H1 (cell line): Measurements from ENCODE around the gene IL9. TPM values are rescaled to one million over a fixed set of nuclear protein-coding genes. Genes with fewer than 3 reads are reported as not detected.

Source experiments
- CTCF ChIA-PET: fragments of 300-600 bp; sonication (Branson Sonifier 250); formaldehyde crosslinking; loops from one replicate; lab custom pipeline; 2021; ENCODE audit not compliant: partially characterized antibody; lab: Charles Lee
- POLR2A ChIA-PET: fragments of 300-600 bp; sonication (Branson Sonifier 250); formaldehyde crosslinking; loops from one replicate; lab custom pipeline; 2021; ENCODE audit warnings: inconsistent platforms; ENCODE audit not compliant: partially characterized antibody; lab: Charles Lee
- DNase-seq, 2 experiments: peaks; one replicate each; pipeline versions ENCODE4 v3.0.0 to v3.0.0-alpha.2; 2010 to 2022; ENCODE audit warnings: low spot score in 2 of 2, low read depth in 1 of 2, mixed read lengths in 1 of 2
- FAIRE-seq: peaks from 2 replicates; lab custom pipeline; 2011; peaks lifted over from hg19 to GRCh38; lab: Jason Lieb, UNC
- H2AFZ ChIP-seq: 2 replicates; pipeline ENCODE4 v1.8.1; 2012; ENCODE audit warnings: low read length, inconsistent platforms
- H2AK5ac ChIP-seq: 2 replicates; pipeline ENCODE4 v1.6.1; 2013; ENCODE audit warnings: low read depth, low read length
- H2BK120ac ChIP-seq: replicated peaks from 2 replicates; pipeline ENCODE3; 2013; ENCODE audit warnings: low read depth, low read length, inconsistent platforms
- H2BK12ac ChIP-seq: 2 replicates; pipeline ENCODE4 v1.6.1; 2013; ENCODE audit warnings: low read depth, low read length
- H2BK15ac ChIP-seq: 2 replicates; pipeline ENCODE4 v1.6.1; 2013; ENCODE audit warnings: low read length
- H2BK20ac ChIP-seq: 2 replicates; pipeline ENCODE4 v1.6.1; 2013; ENCODE audit warnings: low read length
- H2BK5ac ChIP-seq: 2 replicates; pipeline ENCODE4 v1.6.1; 2013; ENCODE audit warnings: low read depth, low read length
- H3K14ac ChIP-seq: 2 replicates; pipeline ENCODE4 v1.6.1; 2013; ENCODE audit warnings: inconsistent platforms; ENCODE audit not compliant: insufficient read length
- H3K18ac ChIP-seq: 2 replicates; pipeline ENCODE4 v1.6.1; 2013; ENCODE audit warnings: low read length; ENCODE audit errors: extremely low read depth
- H3K23ac ChIP-seq: 2 replicates; pipeline ENCODE4 v1.6.1; 2013; ENCODE audit warnings: inconsistent platforms; ENCODE audit not compliant: insufficient read length
- H3K23me2 ChIP-seq: 2 replicates; pipeline ENCODE4 v1.6.1; 2013; ENCODE audit warnings: low read depth, low read length
- H3K27ac ChIP-seq: 2 replicates; pipeline ENCODE4 v1.6.1; 2011; ENCODE audit warnings: low read depth, low read length, inconsistent platforms
- H3K27me3 ChIP-seq, 4 experiments: replicated peaks in 1 of 4; 1 replicate in 1 of 4; 2 replicates in 3 of 4; pipeline versions ENCODE4 v1.6.1 to v1.8.1; 2011 to 2013; ENCODE audit warnings: low read length in 3 of 4, mild to moderate bottlenecking in 3 of 4, inconsistent platforms in 2 of 4, mixed read lengths in 2 of 4, moderate library complexity in 1 of 4; ENCODE audit not compliant: control insufficient read depth in 3 of 4, insufficient read depth in 3 of 4; ENCODE audit errors: extremely low read depth in 1 of 4
- H3K36me3 ChIP-seq, 4 experiments: 2 replicates each; pipeline versions ENCODE4 v1.6.1 to v1.8.1; 2011 to 2013; ENCODE audit warnings: mild to moderate bottlenecking in 4 of 4, low read length in 3 of 4, moderate library complexity in 2 of 4, control low read depth in 1 of 4, inconsistent platforms in 1 of 4; ENCODE audit not compliant: insufficient read depth in 4 of 4, control insufficient read depth in 2 of 4
- H3K4ac ChIP-seq: replicated peaks from 2 replicates; pipeline ENCODE3; 2013; ENCODE audit warnings: low read length, low read depth, mixed read lengths, inconsistent platforms; ENCODE audit not compliant: insufficient read length
- H3K4me1 ChIP-seq, 4 experiments: replicated peaks in 1 of 4; 1 replicate in 1 of 4; 2 replicates in 3 of 4; pipeline versions ENCODE4 v1.6.1 to v1.8.1; 2011 to 2013; ENCODE audit warnings: low read length in 3 of 4, inconsistent platforms in 2 of 4, mixed read lengths in 1 of 4; ENCODE audit not compliant: insufficient read depth in 4 of 4, control insufficient read depth in 3 of 4
- H3K4me2 ChIP-seq, 2 experiments: 2 replicates each; pipeline versions ENCODE4 v1.6.1 to v1.8.1; 2011 to 2013; ENCODE audit warnings: low read depth in 2 of 2, low read length in 2 of 2, control low read depth in 1 of 2, inconsistent platforms in 1 of 2, mild to moderate bottlenecking in 1 of 2; ENCODE audit not compliant: insufficient read depth in 1 of 2
- H3K4me3 ChIP-seq, 4 experiments: fragments of 200-600, 300-600 bp in 1 of 4; sonication (generic), shearing (Covaris generic), sonication (Bioruptor Twin) in 1 of 4; 2 replicates each; pipeline versions ENCODE4 v1.5.1 to v1.8.1; 2011 to 2016; ENCODE audit warnings: low read length in 4 of 4, low read depth in 3 of 4, control low read depth in 2 of 4, inconsistent platforms in 2 of 4, mild to moderate bottlenecking in 2 of 4, mixed read lengths in 1 of 4, moderate library complexity in 1 of 4; ENCODE audit not compliant: insufficient read depth in 2 of 4; ENCODE audit errors: extremely low read depth in 1 of 4
- H3K56ac ChIP-seq: replicated peaks from 2 replicates; pipeline ENCODE3; 2013; ENCODE audit warnings: low read depth, mild to moderate bottlenecking, mixed read lengths, low read length, inconsistent platforms; ENCODE audit not compliant: insufficient read length
- H3K79me1 ChIP-seq: 2 replicates; pipeline ENCODE4 v1.6.1; 2013; ENCODE audit warnings: low read depth, low read length, control low read depth
- H3K79me2 ChIP-seq, 2 experiments: 2 replicates each; pipeline versions ENCODE4 v1.6.1 to v1.8.1; 2012 to 2013; ENCODE audit warnings: low read length in 2 of 2, mild to moderate bottlenecking in 2 of 2, inconsistent platforms in 1 of 2; ENCODE audit not compliant: insufficient read depth in 2 of 2, control insufficient read depth in 1 of 2
- H3K9ac ChIP-seq, 4 experiments: replicated peaks in 1 of 4; 1 replicate in 1 of 4; 2 replicates in 3 of 4; pipeline versions ENCODE4 v1.6.1 to v1.8.1; 2011 to 2013; ENCODE audit warnings: low read depth in 3 of 4, low read length in 3 of 4, control low read depth in 2 of 4, mild to moderate bottlenecking in 2 of 4, moderate library complexity in 2 of 4, inconsistent platforms in 1 of 4; ENCODE audit errors: extremely low read depth in 1 of 4
- H3K9me3 ChIP-seq, 2 experiments: 2 replicates each; pipeline versions ENCODE4 v1.6.1 to v1.8.1; 2012 to 2013; ENCODE audit warnings: mild to moderate bottlenecking in 2 of 2, moderate library complexity in 2 of 2, control low read depth in 1 of 2, inconsistent platforms in 1 of 2, low read depth in 1 of 2, low read length in 1 of 2, mixed read lengths in 1 of 2; ENCODE audit not compliant: insufficient read depth in 2 of 2
- H4K20me1 ChIP-seq, 2 experiments: replicated peaks in 1 of 2; 2 replicates each; pipeline versions ENCODE3 to v1.8.1; 2011 to 2013; ENCODE audit warnings: inconsistent platforms in 2 of 2, low read length in 2 of 2, mild to moderate bottlenecking in 1 of 2; ENCODE audit not compliant: insufficient read depth in 2 of 2, control insufficient read depth in 1 of 2
- H4K5ac ChIP-seq: 2 replicates; pipeline ENCODE4 v1.6.1; 2013; ENCODE audit warnings: low read length, low read depth, mixed read lengths, inconsistent platforms; ENCODE audit not compliant: insufficient read length
- H4K8ac ChIP-seq: 2 replicates; pipeline ENCODE4 v1.8.0; 2013; ENCODE audit warnings: mild to moderate bottlenecking, moderate library complexity, low read length, inconsistent platforms; ENCODE audit not compliant: insufficient read depth; ENCODE audit errors: extremely low read depth
- H4K91ac ChIP-seq: replicated peaks from 2 replicates; pipeline ENCODE3; 2013; ENCODE audit warnings: low read length, mixed read lengths, inconsistent platforms; ENCODE audit not compliant: insufficient read length
- CBX8 ChIP-seq: fragments of 300-800, 300-1000 bp; sonication (generic); IDR thresholded peaks from 2 replicates; pipeline ENCODE4 v1.7.1; 2016; ENCODE audit warnings: low read depth, low read length, borderline replicate concordance
- SAP30 ChIP-seq: fragments of 300-600 bp; sonication (generic); IDR thresholded peaks from 2 replicates; pipeline ENCODE4 v1.7.1; 2012; ENCODE audit warnings: low read length, moderate library complexity, mild to moderate bottlenecking, inconsistent platforms; ENCODE audit not compliant: insufficient read depth, insufficient replicate concordance
- WGBS, 2 experiments: shearing (Covaris generic) in 1 of 2; methylation state at CpG; one replicate each; pipeline versions ENCODE4 v1.1.6 to v1.1.7; 2013 to 2015; ENCODE audit warnings: low lambda C conversion rate in 2 of 2, mixed read lengths in 2 of 2, inconsistent platforms in 1 of 2, low coverage in 1 of 2, missing lambda C conversion rate in 1 of 2; ENCODE audit not compliant: insufficient replicate concordance in 2 of 2, insufficient coverage in 1 of 2, insufficient read length in 1 of 2; ENCODE audit errors: extremely low coverage in 1 of 2, missing lambda C conversion rate in 1 of 2; 5-methylcytosine and 5-hydroxymethylcytosine counted together
- polyA plus RNA-seq, 7 experiments: library from polyadenylated mRNA; depleted of rRNA in 3 of 7; stranded (reverse) in 5 of 7; unstranded in 2 of 7; fragments of >200 nt in 5 of 7; fragments of 200-250 nt in 2 of 7; gene quantifications; 1 replicate in 5 of 7; 2 replicates in 1 of 7; 4 replicates in 1 of 7; pipeline versions ENCODE4 v1.2.1 to v1.2.3, GENCODE V29; 2011 to 2013; ENCODE audit warnings: missing spikeins in 2 of 7, mixed read lengths in 2 of 7
- total RNA-seq: library from RNA; stranded (reverse); fragmentation: NEBNext Ultra II Directional; extraction: Animal tissue kit (Norgen Biotek cat#: 25700); gene quantifications from 2 replicates; pipeline ENCODE4 v1.2.1, GENCODE V29; 2021

Gene IL9
- total and polyA plus RNA-seq, 2 of the 8 experiments (the other 6 are each of a cell fraction or from before 2014, with no cell fraction given): not detected

DNA sequence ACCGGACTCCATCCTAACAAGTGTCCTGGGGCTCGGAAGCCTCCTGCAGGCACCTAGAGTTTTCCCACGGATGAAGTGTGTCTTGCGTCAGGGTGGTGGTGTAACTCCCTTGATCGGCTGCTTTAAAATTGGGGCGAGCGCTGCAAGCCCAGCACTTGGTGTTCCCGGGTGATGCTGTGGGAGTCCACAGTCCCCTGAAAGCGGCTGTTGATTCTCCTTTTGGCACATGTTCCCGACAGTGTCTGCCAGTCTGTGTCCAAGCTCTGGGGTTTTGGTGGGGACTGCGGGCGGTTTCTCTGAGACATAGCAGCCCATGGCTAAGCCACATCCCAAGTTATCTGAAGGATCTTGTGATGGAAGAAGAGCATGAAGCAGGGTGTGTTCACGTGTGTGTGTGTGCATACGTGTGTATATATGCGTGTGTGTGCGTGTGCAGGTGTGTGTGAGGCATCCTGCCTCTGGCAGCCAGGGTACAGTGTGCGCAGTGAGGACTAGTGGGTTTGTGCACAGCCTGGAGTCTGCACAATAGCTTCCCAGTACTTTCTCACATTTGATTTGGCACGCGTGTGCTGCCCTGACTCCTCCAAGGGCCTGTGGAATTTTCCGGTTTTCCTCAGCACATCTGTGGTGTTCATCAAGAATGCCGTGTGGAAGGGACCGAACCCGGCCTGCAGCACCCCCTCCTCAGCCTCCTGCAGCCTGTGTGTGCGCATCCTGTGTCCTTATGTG, 44.3 kb downstream of the IL9 start:
- H3K36me3 ChIP-seq: no peaks in the 10 kb centered on the region
- no peaks in the 10 kb centered on the region for H3K27me3 ChIP-seq
- H2AK5ac ChIP-seq: no peak overlapping the region
- no peak overlapping the region for H2BK20ac ChIP-seq
- ChIA-PET CTCF (interaction anchor here (0.9 to 1.9 kb wide), 2 partner anchors 28 to 285 kb away, joined by 3 to 6 read pairs; no protein-coding TSS in a partner anchor), POLR2A (no interaction called here)
- no peaks in the 10 kb centered on the region for H4K20me1 ChIP-seq
- 0 out of 4 replicates have a peak, but pooled peaks cover 0 to 1% of the 10 kb centered on the region in 2 experiments for H3K9me3 ChIP-seq
- no peaks in the 10 kb centered on the region for H3K79me1 ChIP-seq
- TF ChIP-seq CBX8: no peak
- TF ChIP-seq SAP30: no peak
- no peak overlapping the region for H4K91ac ChIP-seq
- H3K27ac ChIP-seq: no peak overlapping the region
- H3K56ac ChIP-seq: no peak overlapping the region
- no peak overlapping the region for H3K4ac ChIP-seq
- WGBS, 2 experiments: 87% methylated on average over 24 of the region's 24 CpGs; no CpG with 5 or more reads in 1 of the 2 experiments
- no peak overlapping the region for H3K9ac ChIP-seq
- no peak overlapping the region for H2BK5ac ChIP-seq
- no peaks in the 10 kb centered on the region for H3K23me2 ChIP-seq
- no peak overlapping the region for H4K5ac ChIP-seq
- H2BK120ac ChIP-seq: no peak overlapping the region
- no peak overlapping the region for H4K8ac ChIP-seq
- no peak overlapping the region for H3K14ac ChIP-seq
- H2BK12ac ChIP-seq: no peak overlapping the region
- no peaks in the 10 kb centered on the region for H3K79me2 ChIP-seq
- H2AFZ ChIP-seq: no peak overlapping the region
- no peak overlapping the region for H3K18ac ChIP-seq
- no peak overlapping the region for H3K23ac ChIP-seq
- H3K4me3 ChIP-seq: no peak overlapping the region
- DNase-seq: no peak
- no peak for FAIRE-seq
- H3K4me2 ChIP-seq: no peak overlapping the region
- no peaks in the 10 kb centered on the region for H3K4me1 ChIP-seq
- H2BK15ac ChIP-seq: no peak overlapping the region
